ENCODE measurements around the gene ACP6.

ACP6 gene

DNA sequence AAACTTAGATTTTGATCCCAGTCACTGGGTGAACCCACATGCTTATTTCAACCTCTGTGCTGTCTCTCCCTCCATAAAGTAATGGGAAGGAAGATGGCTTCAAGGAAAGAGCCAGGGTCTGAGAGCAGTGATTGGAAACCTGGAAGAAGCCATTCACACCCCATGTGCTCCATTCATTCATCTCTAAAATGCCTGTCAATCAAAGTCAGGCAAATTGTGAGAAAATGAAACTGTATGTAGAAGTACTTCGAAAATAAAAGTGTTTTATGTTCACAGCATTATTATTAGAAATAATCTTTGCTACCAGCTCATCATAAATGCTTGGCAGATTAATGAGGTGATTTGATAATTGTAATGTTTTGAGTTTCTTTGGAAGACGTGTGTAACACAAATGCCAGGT, 61.0 kb downstream of the ACP6 start:
- no peak for DNase-seq (ENCODE audit: low read depth)
- TF ChIP-seq, protein P1, sequence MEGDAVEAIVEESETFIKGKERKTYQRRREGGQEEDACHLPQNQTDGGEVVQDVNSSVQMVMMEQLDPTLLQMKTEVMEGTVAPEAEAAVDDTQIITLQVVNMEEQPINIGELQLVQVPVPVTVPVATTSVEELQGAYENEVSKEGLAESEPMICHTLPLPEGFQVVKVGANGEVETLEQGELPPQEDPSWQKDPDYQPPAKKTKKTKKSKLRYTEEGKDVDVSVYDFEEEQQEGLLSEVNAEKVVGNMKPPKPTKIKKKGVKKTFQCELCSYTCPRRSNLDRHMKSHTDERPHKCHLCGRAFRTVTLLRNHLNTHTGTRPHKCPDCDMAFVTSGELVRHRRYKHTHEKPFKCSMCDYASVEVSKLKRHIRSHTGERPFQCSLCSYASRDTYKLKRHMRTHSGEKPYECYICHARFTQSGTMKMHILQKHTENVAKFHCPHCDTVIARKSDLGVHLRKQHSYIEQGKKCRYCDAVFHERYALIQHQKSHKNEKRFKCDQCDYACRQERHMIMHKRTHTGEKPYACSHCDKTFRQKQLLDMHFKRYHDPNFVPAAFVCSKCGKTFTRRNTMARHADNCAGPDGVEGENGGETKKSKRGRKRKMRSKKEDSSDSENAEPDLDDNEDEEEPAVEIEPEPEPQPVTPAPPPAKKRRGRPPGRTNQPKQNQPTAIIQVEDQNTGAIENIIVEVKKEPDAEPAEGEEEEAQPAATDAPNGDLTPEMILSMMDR (IDR thresholded peaks at IDR 0.05; ENCODE audit: low read depth, low read length): no peak
- no peak for TF ChIP-seq MYC (IDR thresholded peaks at IDR 0.05; ENCODE audit: low read depth, low read length)
- TF ChIP-seq, protein P2, sequence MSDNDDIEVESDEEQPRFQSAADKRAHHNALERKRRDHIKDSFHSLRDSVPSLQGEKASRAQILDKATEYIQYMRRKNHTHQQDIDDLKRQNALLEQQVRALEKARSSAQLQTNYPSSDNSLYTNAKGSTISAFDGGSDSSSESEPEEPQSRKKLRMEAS (IDR thresholded peaks at IDR 0.05; ENCODE audit: low read depth, low read length): no peak
- TF ChIP-seq POLR2A (IDR thresholded peaks at IDR 0.05; ENCODE audit: extremely low read depth, insufficient read length): no peak
- H3K4me3 ChIP-seq (ENCODE audit: low read depth, low read length): no peak overlapping the region

DNA sequence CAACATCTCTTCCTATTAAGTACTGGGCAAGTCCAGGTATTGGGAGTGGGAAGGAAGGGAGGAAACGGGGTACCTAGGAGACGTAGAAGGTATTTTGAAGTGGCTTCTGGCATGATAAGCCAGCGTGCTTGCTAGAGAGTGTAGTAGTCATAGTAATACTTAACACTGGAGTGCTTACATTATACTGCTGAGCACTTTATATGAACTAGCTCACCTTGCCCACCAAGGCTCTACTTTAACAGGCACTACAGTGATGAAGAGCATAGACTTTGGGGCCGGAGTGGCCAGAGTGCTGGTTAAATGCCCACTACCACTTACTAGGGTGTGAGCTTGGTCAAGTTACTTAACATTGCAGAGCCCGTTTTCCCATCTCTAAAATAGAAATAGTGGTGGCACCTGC, 61.7 kb downstream of the ACP6 start:
- DNase-seq (ENCODE audit: low read depth): no peak
- TF ChIP-seq, protein P1 (IDR thresholded peaks at IDR 0.05; ENCODE audit: low read depth, low read length): no peak
- no peak for TF ChIP-seq MYC (IDR thresholded peaks at IDR 0.05; ENCODE audit: low read depth, low read length)
- no peak for TF ChIP-seq POLR2A (IDR thresholded peaks at IDR 0.05; ENCODE audit: extremely low read depth, insufficient read length)
- TF ChIP-seq, protein P2 (IDR thresholded peaks at IDR 0.05; ENCODE audit: low read depth, low read length): no peak
- no peak overlapping the region for H3K4me3 ChIP-seq (ENCODE audit: low read depth, low read length)

DNA sequence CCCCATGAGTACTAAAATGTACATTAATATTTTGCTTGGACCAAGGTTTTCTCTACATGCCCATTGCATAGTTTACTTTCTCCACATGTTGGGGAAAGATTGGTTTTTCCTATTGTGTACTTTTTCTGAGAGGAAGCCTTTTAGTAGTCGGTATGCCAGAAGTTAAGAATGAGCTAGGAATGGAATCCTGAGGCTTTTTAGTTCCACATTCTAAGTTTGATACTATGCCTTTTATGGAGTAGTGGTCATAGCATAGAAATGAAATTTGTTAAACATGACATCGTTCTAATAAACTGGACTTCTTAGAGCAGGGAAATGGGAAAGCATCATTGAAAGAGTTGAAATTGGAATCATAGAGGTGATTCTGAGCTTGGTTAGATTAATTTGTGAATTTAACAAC, 64.7 kb downstream of the ACP6 start:
- no peak for DNase-seq (ENCODE audit: low read depth)
- no peak overlapping the region for H3K4me3 ChIP-seq (ENCODE audit: low read depth, low read length)
- TF ChIP-seq, protein P2 (IDR thresholded peaks at IDR 0.05; ENCODE audit: low read depth, low read length): no peak
- TF ChIP-seq POLR2A (IDR thresholded peaks at IDR 0.05; ENCODE audit: extremely low read depth, insufficient read length) (no peak), MYC (IDR thresholded peaks at IDR 0.05; ENCODE audit: low read depth, low read length) (no peak)
- TF ChIP-seq, protein P1 (IDR thresholded peaks at IDR 0.05; ENCODE audit: low read depth, low read length): no peak

DNA sequence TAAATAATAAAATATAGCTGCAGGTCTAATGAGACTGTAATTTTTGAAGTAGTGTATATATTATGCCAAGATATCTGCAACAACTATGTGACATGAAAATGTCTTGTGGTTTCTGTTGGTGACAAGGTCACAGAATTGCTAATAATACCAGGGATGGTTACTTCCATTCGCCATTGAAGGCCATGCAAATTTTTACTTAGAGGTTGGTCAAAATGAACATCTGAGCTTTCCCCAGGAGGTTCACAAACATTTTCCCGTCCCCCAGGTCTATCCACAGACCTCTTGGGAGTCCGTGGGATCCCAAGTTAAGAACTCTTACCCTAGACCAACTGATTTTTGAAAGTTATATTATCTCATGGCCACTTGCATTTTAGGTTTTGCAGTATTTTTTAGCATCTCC, 66.3 kb downstream of the ACP6 start:
- no peak for DNase-seq (ENCODE audit: low read depth)
- TF ChIP-seq, protein P2 (IDR thresholded peaks at IDR 0.05; ENCODE audit: low read depth, low read length): no peak
- TF ChIP-seq, protein P1 (IDR thresholded peaks at IDR 0.05; ENCODE audit: low read depth, low read length): no peak
- TF ChIP-seq MYC (IDR thresholded peaks at IDR 0.05; ENCODE audit: low read depth, low read length): no peak
- no peak for TF ChIP-seq POLR2A (IDR thresholded peaks at IDR 0.05; ENCODE audit: extremely low read depth, insufficient read length)
- no peak overlapping the region for H3K4me3 ChIP-seq (ENCODE audit: low read depth, low read length)

DNA sequence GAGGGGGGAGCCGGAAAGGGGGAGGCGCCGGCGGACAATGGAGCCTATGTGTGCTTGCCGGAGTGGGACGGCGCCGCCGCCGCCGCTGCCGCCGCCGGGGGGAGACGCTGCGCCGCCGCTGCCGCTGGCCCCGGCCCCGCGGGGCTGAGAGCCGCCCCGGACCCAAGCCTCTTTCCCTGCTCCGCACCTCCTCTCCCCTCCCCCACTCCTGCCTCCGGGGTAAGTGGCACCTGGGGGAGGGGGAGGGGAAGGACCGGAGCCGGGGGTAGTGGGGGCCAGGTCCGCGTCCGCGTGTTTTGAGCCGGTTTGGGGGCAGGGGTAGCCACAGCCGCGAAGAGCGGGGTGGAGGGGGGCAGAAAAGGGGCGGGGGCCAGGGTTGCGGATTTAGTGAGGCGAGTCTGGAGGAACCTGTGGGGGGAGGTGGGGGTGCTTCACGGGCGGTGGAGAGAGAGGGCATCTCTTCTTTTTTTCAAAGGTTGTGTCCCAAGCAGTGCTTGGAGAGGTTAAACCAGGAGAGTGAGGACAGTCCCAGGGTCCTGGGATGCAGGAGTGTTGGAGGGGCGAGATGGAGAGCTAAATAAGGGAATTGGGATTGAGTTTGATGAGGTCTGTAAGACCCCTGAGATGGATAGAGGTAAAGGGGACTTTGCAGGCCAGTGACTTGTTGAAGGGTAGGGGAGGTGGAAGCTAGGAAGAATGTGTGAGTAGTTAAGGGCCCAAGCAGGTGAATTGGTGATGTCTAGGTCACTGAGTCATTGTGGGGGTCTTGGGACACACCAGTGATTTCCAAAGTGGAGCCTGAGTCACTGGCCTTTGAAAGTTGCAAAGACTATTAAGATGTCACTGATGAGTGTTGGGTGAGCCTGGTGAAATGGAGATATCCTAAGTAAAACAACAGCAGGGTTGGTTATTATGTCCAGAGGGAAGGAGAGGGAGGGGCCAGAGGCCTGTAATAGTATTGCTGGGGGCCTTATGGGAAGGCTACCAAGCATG, 69.9 kb downstream of the ACP6 start:
- H3K4me3 ChIP-seq (ENCODE audit: low read depth, low read length): peak overlapping the region; percentile 62
- TF ChIP-seq POLR2A (IDR thresholded peaks at IDR 0.05; ENCODE audit: extremely low read depth, insufficient read length) (no peak), MYC (IDR thresholded peaks at IDR 0.05; ENCODE audit: low read depth, low read length) (no peak)
- TF ChIP-seq, protein P2 (IDR thresholded peaks at IDR 0.05; ENCODE audit: low read depth, low read length): no peak
- TF ChIP-seq, protein P1 (IDR thresholded peaks at IDR 0.05; ENCODE audit: low read depth, low read length): no peak
- DNase-seq (ENCODE audit: low read depth): peak; percentile 27
